T-helper 1 cell treated with Interleukin-12 subunit alpha and Interleukin-12 subunit beta and Interleukin-4 antibody, amounts not matched to agents 30 μg/mL and 1 μg/mL, for 36 hours (primary cell): ENCODE data around the gene LIME1.
A peak's percentile ranks its signal among the peaks of the same experiment; 100 is the strongest.

Experiments
- H3K27ac Mint-ChIP-seq: one replicate; pipeline ENCODE4 v1.8.0; 2021; ENCODE audit warnings: mild to moderate bottlenecking, mixed read lengths
- H3K27me3 Mint-ChIP-seq: one replicate; pipeline ENCODE4 v1.8.0; 2021; ENCODE audit warnings: low read depth, mixed read lengths
- H3K36me3 Mint-ChIP-seq: one replicate; pipeline ENCODE4 v1.8.0; 2021; ENCODE audit warnings: low read depth, mixed read lengths
- H3K4me1 Mint-ChIP-seq: one replicate; pipeline ENCODE4 v1.8.0; 2021; ENCODE audit warnings: low read depth, mixed read lengths
- H3K4me3 Mint-ChIP-seq: one replicate; pipeline ENCODE4 v1.8.0; 2021; ENCODE audit warnings: mild to moderate bottlenecking, moderate library complexity, mixed read lengths
- H3K9me3 Mint-ChIP-seq: one replicate; pipeline ENCODE4 v1.8.0; 2021; ENCODE audit warnings: mixed read lengths

Gene LIME1

GRCh38 chr20:63735859-63736718 is at the start of gene LIME1:
Gene LIME1 (plus strand): TSS chr20:63736664. CDS start chr20:63737550, 886 bp downstream.
- Mint-ChIP-seq H3K9me3 (no peaks in the 10 kb centered on the region), H3K36me3 (peaks cover 9% of the 10 kb centered on the region), H3K4me1 (peaks cover 15% of the 10 kb centered on the region), H3K4me3 (peak within 1 kb of the TSS; percentile 79), H3K27me3 (no peaks in the 10 kb centered on the region), H3K27ac (peak within 1 kb of the TSS; percentile 75)

- Mint-ChIP-seq H3K27me3 (no peaks in the 10 kb centered on the region), H3K4me3 (no peak overlapping the region), H3K4me1 (peaks cover 4% of the 10 kb centered on the region), H3K36me3 (peaks cover 6% of the 10 kb centered on the region), H3K27ac (no peak overlapping the region), H3K9me3 (no peaks in the 10 kb centered on the region)
Measured at GRCh38 chr20:63687419-63688178, 48.9 kb upstream of the LIME1 start.

GRCh38 chr20:63688228-63689045 is 48.0 kb upstream of the LIME1 start:
- peaks cover 4% of the 10 kb centered on the region for H3K4me1 Mint-ChIP-seq
- no peak overlapping the region for H3K27ac Mint-ChIP-seq
- H3K36me3 Mint-ChIP-seq: peaks cover 6% of the 10 kb centered on the region

GRCh38 chr20:63689046-63690002 is 47.1 kb upstream of the LIME1 start:
- Mint-ChIP-seq H3K36me3 (peaks cover 5% of the 10 kb centered on the region), H3K27me3 (no peaks in the 10 kb centered on the region), H3K9me3 (no peaks in the 10 kb centered on the region), H3K4me3 (no peak overlapping the region), H3K27ac (no peak overlapping the region), H3K4me1 (peaks cover 4% of the 10 kb centered on the region)

More at GRCh38 chr20:63688228-63689045, 48.0 kb upstream of the LIME1 start:
- Mint-ChIP-seq H3K9me3 (no peaks in the 10 kb centered on the region), H3K27me3 (no peaks in the 10 kb centered on the region), H3K4me3 (no peak overlapping the region)

- Mint-ChIP-seq H3K4me3 (no peak overlapping the region), H3K27me3 (no peaks in the 10 kb centered on the region), H3K36me3 (peaks cover 5% of the 10 kb centered on the region), H3K27ac (no peak overlapping the region), H3K4me1 (peaks cover 4% of the 10 kb centered on the region), H3K9me3 (no peaks in the 10 kb centered on the region)
Measured at GRCh38 chr20:63690003-63690897, 46.2 kb upstream of the LIME1 start.

- H3K36me3 Mint-ChIP-seq: peaks cover 5% of the 10 kb centered on the region
- H3K27ac Mint-ChIP-seq: peak overlapping the region; percentile 45
- no peak overlapping the region for H3K4me3 Mint-ChIP-seq
- H3K9me3 Mint-ChIP-seq: no peaks in the 10 kb centered on the region
- peaks cover 4% of the 10 kb centered on the region for H3K4me1 Mint-ChIP-seq
- H3K27me3 Mint-ChIP-seq: no peaks in the 10 kb centered on the region
Measured at GRCh38 chr20:63690898-63691710, 45.4 kb upstream of the LIME1 start.

GRCh38 chr20:63691711-63692435 is 44.6 kb upstream of the LIME1 start:
- peak overlapping the region; percentile 45 for H3K27ac Mint-ChIP-seq
- H3K27me3 Mint-ChIP-seq: no peaks in the 10 kb centered on the region
- H3K4me3 Mint-ChIP-seq: no peak overlapping the region
- peaks cover 2% of the 10 kb centered on the region for H3K4me1 Mint-ChIP-seq
- peaks cover 5% of the 10 kb centered on the region for H3K36me3 Mint-ChIP-seq
- H3K9me3 Mint-ChIP-seq: no peaks in the 10 kb centered on the region

GRCh38 chr20:63692436-63693082 is 43.9 kb upstream of the LIME1 start:
- Mint-ChIP-seq H3K9me3 (no peaks in the 10 kb centered on the region), H3K27me3 (no peaks in the 10 kb centered on the region), H3K4me1 (no peaks in the 10 kb centered on the region), H3K36me3 (peaks cover 5% of the 10 kb centered on the region), H3K27ac (peak overlapping the region; percentile 68), H3K4me3 (no peak overlapping the region)

- Mint-ChIP-seq H3K4me3 (no peak overlapping the region), H3K27me3 (no peaks in the 10 kb centered on the region), H3K36me3 (peaks cover 5% of the 10 kb centered on the region), H3K27ac (no peak overlapping the region), H3K4me1 (no peaks in the 10 kb centered on the region), H3K9me3 (no peaks in the 10 kb centered on the region)
Measured at GRCh38 chr20:63693083-63693732, 43.3 kb upstream of the LIME1 start.

GRCh38 chr20:63693733-63694583 is 42.5 kb upstream of the LIME1 start:
- Mint-ChIP-seq H3K27me3 (no peaks in the 10 kb centered on the region), H3K4me3 (peak overlapping the region; percentile 14), H3K27ac (peak overlapping the region; percentile 68), H3K4me1 (no peaks in the 10 kb centered on the region), H3K9me3 (no peaks in the 10 kb centered on the region), H3K36me3 (peaks cover 5% of the 10 kb centered on the region)
